ENCODE results near the gene ADCK2.

Gene ADCK2

GRCh38 chr7:140722254-140722653, 49.5 kb downstream of the ADCK2 start:
- TF ChIP-seq CTCF (IDR thresholded peaks at IDR 0.05): no peak
- H3K27ac ChIP-seq: no peak overlapping the region

GRCh38 chr7:140723006-140723405, 50.3 kb downstream of the ADCK2 start:
- TF ChIP-seq CTCF (IDR thresholded peaks at IDR 0.05) (no peak), ZFX (IDR thresholded peaks at IDR 0.05; ENCODE audit: borderline replicate concordance) (no peak)
- H3K27ac ChIP-seq: no peak overlapping the region

- no peak for TF ChIP-seq CTCF (IDR thresholded peaks at IDR 0.05)
- TF ChIP-seq ZFX (IDR thresholded peaks at IDR 0.05; ENCODE audit: borderline replicate concordance): no peak
- no peak overlapping the region for H3K27ac ChIP-seq
Measured at GRCh38 chr7:140723574-140723973, 50.8 kb downstream of the ADCK2 start.

GRCh38 chr7:140724706-140725105, 52.0 kb downstream of the ADCK2 start:
- no peak for TF ChIP-seq ZFX (IDR thresholded peaks at IDR 0.05; ENCODE audit: borderline replicate concordance)
- TF ChIP-seq CTCF (IDR thresholded peaks at IDR 0.05): no peak
- no peak overlapping the region for H3K27ac ChIP-seq

- no peak overlapping the region for H3K27ac ChIP-seq
- TF ChIP-seq ZFX (IDR thresholded peaks at IDR 0.05; ENCODE audit: borderline replicate concordance): no peak
- peak; percentile 61 for TF ChIP-seq CTCF (IDR thresholded peaks at IDR 0.05)
Measured at GRCh38 chr7:140726281-140726680, 53.5 kb downstream of the ADCK2 start.

- H3K27ac ChIP-seq: no peak overlapping the region
- TF ChIP-seq ZFX (IDR thresholded peaks at IDR 0.05; ENCODE audit: borderline replicate concordance): no peak
- no peak for TF ChIP-seq CTCF (IDR thresholded peaks at IDR 0.05)
Measured at GRCh38 chr7:140732416-140732815, 59.7 kb downstream of the ADCK2 start.

- no peak overlapping the region for H3K27ac ChIP-seq
- TF ChIP-seq CTCF (IDR thresholded peaks at IDR 0.05): no peak
- TF ChIP-seq ZFX (IDR thresholded peaks at IDR 0.05; ENCODE audit: borderline replicate concordance): no peak
Measured at GRCh38 chr7:140734096-140734495, 61.4 kb downstream of the ADCK2 start.

Measured in 22Rv1 (cell line).